ENCODE results near the gene SPATA2.

SPATA2 gene

GRCh38 chr20:49853640-49854039 lies 61.7 kb downstream of the SPATA2 start:
- no peak for FAIRE-seq

Data from A204.1 (cell line).